22Rv1 (cell line): ENCODE measurements around the gene TAF1C.

Experiments
- CTCF ChIP-seq: fragments of 450-650 bp; IDR thresholded peaks from 2 replicates; pipeline ENCODE4 v1.5.1; 2017; ENCODE audit warnings: mild to moderate bottlenecking
- ZFX ChIP-seq: fragments of 450-650 bp; IDR thresholded peaks from 2 replicates; pipeline ENCODE4 v1.6.1; 2017; ENCODE audit warnings: antibody characterized with exemption, borderline replicate concordance

GRCh38 chr16:84197466-84198128 is 10.7 kb upstream of the TAF1C start:
- no peak for TF ChIP-seq CTCF
- TF ChIP-seq ZFX: no peak
